K562 (cell line): ENCODE data around the gene SLC6A13. TPM values are rescaled to one million over a fixed set of nuclear protein-coding genes. Genes with fewer than 3 reads are reported as not detected.

Experiments used
- ATAC-seq: fragments of 200-7000 bp; cut with Tn5 transposase; 3 replicates; pipeline ENCODE4 v1.9.1; 2020; ENCODE audit warnings: moderate library complexity
- BruUV-seq: library from RNA; stranded (reverse); fragments of 400-500 nt; replicated peaks from 2 replicates; lab custom pipeline; 2021; lab: Mats Ljungman, UMichigan
- CTCF ChIA-PET: fragments of 300-600 bp; formaldehyde crosslinking; extraction: SDS; loops from one replicate; lab custom pipeline; 2021; ENCODE audit warnings: low intra/inter-chr PET ratio; lab: Yijun Ruan, JAX
- POLR2A ChIA-PET: fragments of 300-600, 350-650 bp; sonication (Branson Sonifier 250); formaldehyde crosslinking; extraction: SDS; loops from one replicate; lab custom pipeline; 2021; ENCODE audit warnings: antibody characterized with exemption, inconsistent platforms; lab: Yijun Ruan, JAX
- DNase-seq, 4 experiments: peaks; one replicate each; pipeline versions ENCODE4 v3.0.0 to v3.0.0-alpha.2; 2011 to 2018; ENCODE audit warnings: low spot score in 3 of 4, mixed read lengths in 3 of 4; ENCODE audit errors: extremely low read depth in 1 of 4
- FAIRE-seq: peaks from 2 replicates; lab custom pipeline; 2011; peaks lifted over from hg19 to GRCh38; lab: Jason Lieb, UNC
- H2AFZ ChIP-seq: 2 replicates; pipeline ENCODE4 v1.6.0; 2011; ENCODE audit warnings: low read depth, low read length, control low read depth, inconsistent platforms
- H3K27ac ChIP-seq: fragments of 200-600 bp; 3 replicates; pipeline ENCODE4 v1.8.0; 2011; ENCODE audit warnings: low read depth, mild to moderate bottlenecking, control low read depth, inconsistent platforms, low read length, moderate library complexity, mixed read lengths; ENCODE audit errors: extremely low read depth
- H3K27me3 ChIP-seq, 2 experiments: fragments of 300-600 bp in 1 of 2; 2 replicates in 1 of 2; 3 replicates in 1 of 2; pipeline versions ENCODE4 v1.6.0 to v1.8.0; 2011; ENCODE audit warnings: inconsistent platforms in 2 of 2, low read length in 2 of 2, mild to moderate bottlenecking in 1 of 2, mixed read lengths in 1 of 2, moderate library complexity in 1 of 2; ENCODE audit not compliant: control insufficient read depth in 2 of 2, insufficient read depth in 2 of 2
- H3K36me3 ChIP-seq: fragments of 300-600 bp; 3 replicates; pipeline ENCODE4 v1.8.0; 2011; ENCODE audit warnings: mild to moderate bottlenecking, low read length, inconsistent platforms; ENCODE audit not compliant: control insufficient read depth, insufficient read depth
- H3K4me1 ChIP-seq, 2 experiments: fragments of 200-600 bp in 1 of 2; replicated peaks in 1 of 2; 2 replicates in 1 of 2; 3 replicates in 1 of 2; pipeline versions ENCODE4 v1.5.1 to v1.8.0; 2011; ENCODE audit warnings: inconsistent platforms in 2 of 2, low read length in 2 of 2, mild to moderate bottlenecking in 1 of 2, mixed read lengths in 1 of 2, moderate library complexity in 1 of 2; ENCODE audit not compliant: control insufficient read depth in 2 of 2, insufficient read depth in 2 of 2
- H3K4me2 ChIP-seq: 2 replicates; pipeline ENCODE4 v1.6.1; 2011; ENCODE audit warnings: low read length, control low read depth, inconsistent platforms, mixed read lengths; ENCODE audit not compliant: insufficient read depth
- H3K4me3 ChIP-seq: fragments of 200-600 bp; sonication (generic), shearing (Covaris generic); 2 replicates; pipeline ENCODE4 v1.5.1; 2016; ENCODE audit warnings: control low read depth, inconsistent platforms
- H3K79me2 ChIP-seq: fragments of 200-600 bp; 3 replicates; pipeline ENCODE4 v1.8.0; 2011; ENCODE audit warnings: low read length, inconsistent platforms; ENCODE audit not compliant: control insufficient read depth, insufficient read depth
- H3K9ac ChIP-seq, 2 experiments: 2 replicates each; pipeline versions ENCODE4 v1.6.0 to v1.6.1; 2011; ENCODE audit warnings: low read depth in 2 of 2, low read length in 2 of 2, control low read depth in 1 of 2, inconsistent platforms in 1 of 2, mild to moderate bottlenecking in 1 of 2, mixed read lengths in 1 of 2; ENCODE audit not compliant: insufficient read depth in 1 of 2
- H3K9me1 ChIP-seq: one replicate; pipeline ENCODE4 v1.6.0; 2011; ENCODE audit warnings: inconsistent platforms, mild to moderate bottlenecking, low read length, moderate library complexity; ENCODE audit not compliant: control insufficient read depth, insufficient read depth
- H3K9me3 ChIP-seq: replicated peaks from 2 replicates; pipeline ENCODE4 v1.5.1; 2011; ENCODE audit warnings: low read depth, low read length, inconsistent platforms; ENCODE audit not compliant: control insufficient read depth, insufficient read depth
- H4K20me1 ChIP-seq: replicated peaks from 2 replicates; pipeline ENCODE4 v1.6.1; 2011; ENCODE audit warnings: low read length, inconsistent platforms, mixed read lengths; ENCODE audit not compliant: control insufficient read depth, insufficient read depth
- PREB ChIP-seq: sonication (generic); formaldehyde crosslinking; IDR thresholded peaks from 2 replicates; pipeline ENCODE4 v1.8.1; 2023; ENCODE audit warnings: mild to moderate bottlenecking, missing genetic modification reagents
- WGBS: fragments of 100-300 bp; shearing (Covaris generic); methylation state at CpG from one replicate; pipeline ENCODE4 v1.1.6; 2016; ENCODE audit warnings: low coverage, mixed read lengths; ENCODE audit not compliant: insufficient coverage; ENCODE audit errors: missing lambda C conversion rate; 5-methylcytosine and 5-hydroxymethylcytosine counted together
- in situ Hi-C: fragments of 300-500 bp; cut with MboI; formaldehyde crosslinking; loops from 4 replicates; pipeline ENCODE4 v1.15.0; 2018; ENCODE audit warnings: inconsistent platforms, mixed read lengths
- intact Hi-C: fragments of 100-400 bp; cut with micrococcal nuclease; formaldehyde crosslinking; loops from 2 replicates; pipeline ENCODE4 v1.14.2; 2022
- polyA plus RNA-seq, 8 experiments: library from polyadenylated mRNA; depleted of rRNA in 4 of 8; stranded (reverse) in 5 of 8; unstranded in 3 of 8; fragments of >200 nt; fragmentation: Nextera tagmentation in 2 of 8; fragmentation: Illumina TruSeq in 1 of 8; extraction: Ambion mirVana in 2 of 8; extraction: Trizol in 1 of 8; gene quantifications; 2 replicates each; pipeline versions ENCODE4 v1.2.1 to v1.2.3, GENCODE V29; 2011 to 2014; ENCODE audit warnings: inconsistent platforms in 1 of 8, missing spikeins in 1 of 8
- total RNA-seq, 7 experiments: library from RNA; depleted of rRNA in 6 of 7; stranded (reverse); fragments of >200 nt in 6 of 7; fragmentation: Illumina TruSeq in 2 of 7; extraction: Trizol in 2 of 7; gene quantifications; 2 replicates each; pipeline versions ENCODE4 v1.2.1 to v1.2.3, GENCODE V29; 2011 to 2021; ENCODE audit warnings: low replicate concordance in 1 of 7
- TF ChIP-seq, protein P1 (sequence below): IDR thresholded peaks from 2 replicates; pipeline ENCODE4 v1.6.1; 2011; ENCODE audit not compliant: insufficient read length; ENCODE audit errors: extremely low read depth
- TF ChIP-seq, protein P2 (sequence below): sonication (generic); formaldehyde crosslinking; IDR thresholded peaks from 2 replicates; pipeline ENCODE4 v1.8.0; 2022; ENCODE audit warnings: mild to moderate bottlenecking, missing genetic modification reagents, borderline replicate concordance

SLC6A13 gene
- total and polyA plus RNA-seq, 9 of the 15 experiments (the other 6 are each of a cell fraction or from before 2014, with no cell fraction given): 0.06 to 0.33 (median 0.22) TPM; not detected in 4

DNA sequence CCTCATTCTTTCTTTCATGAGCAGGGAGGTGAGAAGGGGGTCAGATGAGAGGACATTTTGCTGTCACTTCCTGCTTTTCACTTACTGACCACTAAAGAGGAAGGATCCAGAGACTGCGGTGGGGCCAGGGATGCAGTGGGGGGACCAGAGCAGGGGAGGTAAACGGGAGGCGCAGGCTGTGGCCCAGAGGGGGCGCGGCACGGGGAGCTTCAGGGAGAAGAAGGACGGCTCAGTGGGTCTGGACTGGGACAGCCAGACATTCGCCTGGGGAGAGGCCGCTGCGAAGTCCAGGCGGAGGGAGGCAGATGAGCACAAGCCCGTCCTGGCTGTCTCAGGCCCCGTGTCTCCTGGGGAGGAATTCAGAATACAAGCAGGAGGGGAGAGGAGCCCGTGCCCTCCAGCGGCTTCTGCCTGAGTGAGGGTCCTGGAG is 89.9 kb downstream of the SLC6A13 start:
- H4K20me1 ChIP-seq: no peaks in the 10 kb centered on the region
- no peaks in the 10 kb centered on the region for H3K36me3 ChIP-seq
- ATAC-seq: no peak
- no TSS peak for BruUV-seq
- H3K79me2 ChIP-seq: no peaks in the 10 kb centered on the region
- H3K9ac ChIP-seq: no peak overlapping the region
- ChIA-PET CTCF (no interaction called here), POLR2A (no interaction called here)
- H3K4me2 ChIP-seq: no peak overlapping the region
- in situ Hi-C loops (no loop called here), intact Hi-C loops (no loop called here)
- no peak overlapping the region for H3K4me3 ChIP-seq
- peaks cover 0 to 32% of the 10 kb centered on the region in 2 experiments; a peak in 3 of 5 replicates for H3K4me1 ChIP-seq
- H3K9me1 ChIP-seq: no peaks in the 10 kb centered on the region
- WGBS: 0% methylated on average over 3 of the region's 15 CpGs
- peak in 1 of 4 experiments; percentile 27 for DNase-seq
- H3K9me3 ChIP-seq: no peaks in the 10 kb centered on the region
- H2AFZ ChIP-seq: no peak overlapping the region
- peaks cover 2 to 75% of the 10 kb centered on the region in 2 experiments; a peak in 3 of 5 replicates for H3K27me3 ChIP-seq
- TF ChIP-seq PREB (CRISPR knock-in tag): no peak
- TF ChIP-seq, protein P1, sequence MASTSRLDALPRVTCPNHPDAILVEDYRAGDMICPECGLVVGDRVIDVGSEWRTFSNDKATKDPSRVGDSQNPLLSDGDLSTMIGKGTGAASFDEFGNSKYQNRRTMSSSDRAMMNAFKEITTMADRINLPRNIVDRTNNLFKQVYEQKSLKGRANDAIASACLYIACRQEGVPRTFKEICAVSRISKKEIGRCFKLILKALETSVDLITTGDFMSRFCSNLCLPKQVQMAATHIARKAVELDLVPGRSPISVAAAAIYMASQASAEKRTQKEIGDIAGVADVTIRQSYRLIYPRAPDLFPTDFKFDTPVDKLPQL: no peak
- TF ChIP-seq, protein P2, sequence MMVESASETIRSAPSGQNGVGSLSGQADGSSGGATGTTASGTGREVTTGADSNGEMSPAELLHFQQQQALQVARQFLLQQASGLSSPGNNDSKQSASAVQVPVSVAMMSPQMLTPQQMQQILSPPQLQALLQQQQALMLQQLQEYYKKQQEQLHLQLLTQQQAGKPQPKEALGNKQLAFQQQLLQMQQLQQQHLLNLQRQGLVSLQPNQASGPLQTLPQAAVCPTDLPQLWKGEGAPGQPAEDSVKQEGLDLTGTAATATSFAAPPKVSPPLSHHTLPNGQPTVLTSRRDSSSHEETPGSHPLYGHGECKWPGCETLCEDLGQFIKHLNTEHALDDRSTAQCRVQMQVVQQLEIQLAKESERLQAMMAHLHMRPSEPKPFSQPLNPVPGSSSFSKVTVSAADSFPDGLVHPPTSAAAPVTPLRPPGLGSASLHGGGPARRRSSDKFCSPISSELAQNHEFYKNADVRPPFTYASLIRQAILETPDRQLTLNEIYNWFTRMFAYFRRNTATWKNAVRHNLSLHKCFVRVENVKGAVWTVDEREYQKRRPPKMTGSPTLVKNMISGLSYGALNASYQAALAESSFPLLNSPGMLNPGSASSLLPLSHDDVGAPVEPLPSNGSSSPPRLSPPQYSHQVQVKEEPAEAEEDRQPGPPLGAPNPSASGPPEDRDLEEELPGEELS (CRISPR knock-in tag): no peak
- FAIRE-seq: no peak
- no peak overlapping the region for H3K27ac ChIP-seq
